ENCODE results near the gene KIF2A. TPM values are rescaled to one million over a fixed set of nuclear protein-coding genes. Genes with fewer than 3 reads are reported as not detected.
A peak's percentile ranks its signal among the peaks of the same experiment; 100 is the strongest.

The KIF2A gene
- total and polyA plus RNA-seq, 9 of the 15 experiments (the other 6 are each of a cell fraction or from before 2014, with no cell fraction given): 42.6 to 126 (median 77.6) TPM

DNA sequence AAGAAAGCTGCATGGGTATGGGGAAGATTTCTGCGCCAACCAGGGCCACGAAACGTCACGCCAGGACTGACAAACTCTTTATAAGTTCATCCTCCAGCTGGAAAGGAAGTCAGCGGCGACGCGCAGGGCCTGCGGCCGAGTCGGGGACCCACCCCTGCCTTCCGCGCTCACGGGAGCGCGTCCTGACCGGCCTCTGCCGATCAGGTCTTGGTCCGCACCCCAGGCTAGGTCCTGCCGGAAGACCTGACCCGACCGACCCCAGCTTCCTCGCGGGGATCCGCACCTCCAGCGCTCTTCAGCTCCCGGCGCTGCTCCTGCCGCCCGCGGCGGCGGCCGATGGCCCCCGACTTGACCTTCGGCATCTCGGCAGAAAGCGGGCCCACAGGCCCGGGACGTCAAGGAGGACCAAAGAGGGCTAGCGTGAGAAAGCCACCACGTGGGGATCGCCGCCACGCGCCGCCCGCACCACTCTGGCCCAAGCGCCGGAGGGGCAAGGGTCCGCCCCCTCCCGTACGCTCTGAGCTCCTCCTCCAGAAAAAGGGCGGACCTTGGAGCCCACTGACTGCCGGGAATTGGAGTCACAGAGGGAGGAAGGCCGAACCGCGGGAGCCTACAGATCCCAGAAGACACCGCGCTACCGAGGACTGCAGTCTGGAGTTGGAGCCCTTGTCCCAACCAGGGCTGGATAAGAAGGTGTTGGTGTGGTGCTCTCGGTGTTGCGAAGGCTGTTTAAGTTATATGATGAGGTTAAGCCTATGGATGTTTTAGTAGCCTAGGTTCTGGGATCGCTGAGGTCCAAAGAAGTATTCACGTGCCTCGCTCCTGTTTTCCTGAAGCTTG is 97.6 kb downstream of the KIF2A start, which contains the start of gene DIMT1 (continued):
- TF ChIP-seq FOSL1 (tag; conservative IDR thresholded peaks at IDR 0.05) (0 out of 2 replicates have a peak, but pooled peaks have one; percentile 30), RFX1 (IDR thresholded peaks at IDR 0.05) (no peak), NR2F6 (CRISPR knock-in tag; IDR thresholded peaks at IDR 0.05) (no peak), GABPB1 (CRISPR knock-in tag; IDR thresholded peaks at IDR 0.05) (peak; percentile 82), MCM7 (IDR thresholded peaks at IDR 0.05) (no peak), MLLT1 (IDR thresholded peaks at IDR 0.05) (0 out of 4 replicates have a peak, but pooled peaks of 1 of the 2 experiments have one; percentile 5), MAFG (tag; conservative IDR thresholded peaks at IDR 0.05) (0 out of 2 replicates have a peak, but pooled peaks have one; percentile 16), MXI1 (IDR thresholded peaks at IDR 0.05; ENCODE audit: low read depth, low read length) (peak; percentile 96), TAF9B (IDR thresholded peaks at IDR 0.05; ENCODE audit: partially characterized antibody) (peak; percentile 34), TOE1 (IDR thresholded peaks at IDR 0.05; ENCODE audit: borderline replicate concordance) (no peak), TOE1 (CRISPR knock-in tag; IDR thresholded peaks at IDR 0.05; ENCODE audit: borderline replicate concordance, low read depth) (no peak), POLR2B (IDR thresholded peaks at IDR 0.05; ENCODE audit: low read depth, partially characterized antibody) (peak; percentile 94), CBX3 (IDR thresholded peaks at IDR 0.05; ENCODE audit: borderline replicate concordance in 1 of 2, low read length in 2 of 2) (peak in 1 of 2 experiments; percentile 70; a peak in 1 of 3 replicates), MAFF (IDR thresholded peaks at IDR 0.05; ENCODE audit: low read length) (no peak)
- TF ChIP-seq, protein P1, sequence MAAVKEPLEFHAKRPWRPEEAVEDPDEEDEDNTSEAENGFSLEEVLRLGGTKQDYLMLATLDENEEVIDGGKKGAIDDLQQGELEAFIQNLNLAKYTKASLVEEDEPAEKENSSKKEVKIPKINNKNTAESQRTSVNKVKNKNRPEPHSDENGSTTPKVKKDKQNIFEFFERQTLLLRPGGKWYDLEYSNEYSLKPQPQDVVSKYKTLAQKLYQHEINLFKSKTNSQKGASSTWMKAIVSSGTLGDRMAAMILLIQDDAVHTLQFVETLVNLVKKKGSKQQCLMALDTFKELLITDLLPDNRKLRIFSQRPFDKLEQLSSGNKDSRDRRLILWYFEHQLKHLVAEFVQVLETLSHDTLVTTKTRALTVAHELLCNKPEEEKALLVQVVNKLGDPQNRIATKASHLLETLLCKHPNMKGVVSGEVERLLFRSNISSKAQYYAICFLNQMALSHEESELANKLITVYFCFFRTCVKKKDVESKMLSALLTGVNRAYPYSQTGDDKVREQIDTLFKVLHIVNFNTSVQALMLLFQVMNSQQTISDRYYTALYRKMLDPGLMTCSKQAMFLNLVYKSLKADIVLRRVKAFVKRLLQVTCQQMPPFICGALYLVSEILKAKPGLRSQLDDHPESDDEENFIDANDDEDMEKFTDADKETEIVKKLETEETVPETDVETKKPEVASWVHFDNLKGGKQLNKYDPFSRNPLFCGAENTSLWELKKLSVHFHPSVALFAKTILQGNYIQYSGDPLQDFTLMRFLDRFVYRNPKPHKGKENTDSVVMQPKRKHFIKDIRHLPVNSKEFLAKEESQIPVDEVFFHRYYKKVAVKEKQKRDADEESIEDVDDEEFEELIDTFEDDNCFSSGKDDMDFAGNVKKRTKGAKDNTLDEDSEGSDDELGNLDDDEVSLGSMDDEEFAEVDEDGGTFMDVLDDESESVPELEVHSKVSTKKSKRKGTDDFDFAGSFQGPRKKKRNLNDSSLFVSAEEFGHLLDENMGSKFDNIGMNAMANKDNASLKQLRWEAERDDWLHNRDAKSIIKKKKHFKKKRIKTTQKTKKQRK (IDR thresholded peaks at IDR 0.05; ENCODE audit: borderline replicate concordance, low read depth, low read length): no peak
- TF ChIP-seq, protein P2, sequence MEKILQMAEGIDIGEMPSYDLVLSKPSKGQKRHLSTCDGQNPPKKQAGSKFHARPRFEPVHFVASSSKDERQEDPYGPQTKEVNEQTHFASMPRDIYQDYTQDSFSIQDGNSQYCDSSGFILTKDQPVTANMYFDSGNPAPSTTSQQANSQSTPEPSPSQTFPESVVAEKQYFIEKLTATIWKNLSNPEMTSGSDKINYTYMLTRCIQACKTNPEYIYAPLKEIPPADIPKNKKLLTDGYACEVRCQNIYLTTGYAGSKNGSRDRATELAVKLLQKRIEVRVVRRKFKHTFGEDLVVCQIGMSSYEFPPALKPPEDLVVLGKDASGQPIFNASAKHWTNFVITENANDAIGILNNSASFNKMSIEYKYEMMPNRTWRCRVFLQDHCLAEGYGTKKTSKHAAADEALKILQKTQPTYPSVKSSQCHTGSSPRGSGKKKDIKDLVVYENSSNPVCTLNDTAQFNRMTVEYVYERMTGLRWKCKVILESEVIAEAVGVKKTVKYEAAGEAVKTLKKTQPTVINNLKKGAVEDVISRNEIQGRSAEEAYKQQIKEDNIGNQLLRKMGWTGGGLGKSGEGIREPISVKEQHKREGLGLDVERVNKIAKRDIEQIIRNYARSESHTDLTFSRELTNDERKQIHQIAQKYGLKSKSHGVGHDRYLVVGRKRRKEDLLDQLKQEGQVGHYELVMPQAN (IDR thresholded peaks at IDR 0.05; ENCODE audit: borderline replicate concordance): peak; percentile 98
